ENCODE measurements around the gene FBLN5.

DNA sequence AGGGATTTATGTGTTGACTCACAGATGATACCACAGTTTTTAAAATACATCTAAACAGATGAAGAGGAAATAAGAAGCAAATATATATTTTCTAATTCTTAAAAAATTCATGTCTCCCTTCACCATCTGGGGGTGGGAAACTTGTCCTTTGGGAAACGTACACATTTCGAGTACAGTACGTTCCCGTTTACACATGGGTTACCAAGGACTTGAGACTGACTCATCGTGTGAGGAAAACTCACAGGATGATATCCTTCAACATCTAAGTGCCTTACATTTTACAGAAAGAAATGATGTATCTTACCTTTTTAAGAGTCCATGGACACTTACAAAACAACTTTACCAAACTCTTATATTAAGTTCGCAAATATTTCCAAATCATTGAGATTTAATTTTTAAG lies 16.0 kb upstream of the FBLN5 start:
- TF ChIP-seq, protein P1, sequence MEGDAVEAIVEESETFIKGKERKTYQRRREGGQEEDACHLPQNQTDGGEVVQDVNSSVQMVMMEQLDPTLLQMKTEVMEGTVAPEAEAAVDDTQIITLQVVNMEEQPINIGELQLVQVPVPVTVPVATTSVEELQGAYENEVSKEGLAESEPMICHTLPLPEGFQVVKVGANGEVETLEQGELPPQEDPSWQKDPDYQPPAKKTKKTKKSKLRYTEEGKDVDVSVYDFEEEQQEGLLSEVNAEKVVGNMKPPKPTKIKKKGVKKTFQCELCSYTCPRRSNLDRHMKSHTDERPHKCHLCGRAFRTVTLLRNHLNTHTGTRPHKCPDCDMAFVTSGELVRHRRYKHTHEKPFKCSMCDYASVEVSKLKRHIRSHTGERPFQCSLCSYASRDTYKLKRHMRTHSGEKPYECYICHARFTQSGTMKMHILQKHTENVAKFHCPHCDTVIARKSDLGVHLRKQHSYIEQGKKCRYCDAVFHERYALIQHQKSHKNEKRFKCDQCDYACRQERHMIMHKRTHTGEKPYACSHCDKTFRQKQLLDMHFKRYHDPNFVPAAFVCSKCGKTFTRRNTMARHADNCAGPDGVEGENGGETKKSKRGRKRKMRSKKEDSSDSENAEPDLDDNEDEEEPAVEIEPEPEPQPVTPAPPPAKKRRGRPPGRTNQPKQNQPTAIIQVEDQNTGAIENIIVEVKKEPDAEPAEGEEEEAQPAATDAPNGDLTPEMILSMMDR (IDR thresholded peaks at IDR 0.05): no peak
- TF ChIP-seq EP300 (IDR thresholded peaks at IDR 0.05): no peak
- TF ChIP-seq POLR2A (IDR thresholded peaks at IDR 0.05; ENCODE audit: low read depth): no peak
- peak; percentile 24 to 53 for TF ChIP-seq POLR2AphosphoS5 (IDR thresholded peaks at IDR 0.05)
